Measurements from ENCODE around the gene LRRC61.

The LRRC61 gene

DNA sequence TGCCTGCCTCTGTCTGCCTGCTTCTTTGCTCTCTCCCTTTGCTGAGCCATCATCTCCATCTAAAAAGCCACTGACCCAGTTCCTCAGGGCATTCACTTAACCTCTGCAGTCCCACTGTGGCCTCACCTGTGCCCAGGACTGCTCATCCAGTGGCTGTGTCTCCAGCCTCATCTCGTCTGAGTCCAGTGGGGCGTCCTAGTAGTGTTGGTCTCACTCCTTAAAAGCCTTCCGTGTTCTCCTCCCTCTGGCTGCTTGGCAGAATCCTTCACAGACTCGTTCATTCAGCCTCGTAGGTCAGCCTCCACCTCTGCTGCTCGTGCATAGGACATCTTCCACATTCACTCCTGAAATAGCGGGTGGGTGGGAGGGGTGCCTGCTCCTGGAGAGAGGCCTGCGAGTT, 11.0 kb downstream of the LRRC61 start:
- Mint-ChIP-seq H3K27me3 (ENCODE audit: low read depth) (peaks cover under 1% of the 10 kb centered on the region), H3K27ac (no peak overlapping the region), H3K9me3 (no peaks in the 10 kb centered on the region), H3K4me3 (no peak overlapping the region), H3K4me1 (ENCODE audit: low read depth) (peaks cover 1% of the 10 kb centered on the region), H3K36me3 (ENCODE audit: low read depth) (peaks cover 5% of the 10 kb centered on the region)

- Mint-ChIP-seq H3K4me1 (ENCODE audit: low read depth) (peaks cover 1% of the 10 kb centered on the region), H3K36me3 (ENCODE audit: low read depth) (peaks cover 9% of the 10 kb centered on the region), H3K4me3 (no peak overlapping the region), H3K27me3 (ENCODE audit: low read depth) (peaks cover 11% of the 10 kb centered on the region), H3K27ac (no peak overlapping the region), H3K9me3 (no peaks in the 10 kb centered on the region)
Measured at GRCh38 chr7:150335108-150335773, 12.1 kb downstream of the LRRC61 start.

GRCh38 chr7:150335774-150336112, 12.6 kb downstream of the LRRC61 start:
- no peaks in the 10 kb centered on the region for H3K9me3 Mint-ChIP-seq
- no peak overlapping the region for H3K4me3 Mint-ChIP-seq
- peaks cover 9% of the 10 kb centered on the region for H3K36me3 Mint-ChIP-seq (ENCODE audit: low read depth)
- peaks cover 1% of the 10 kb centered on the region for H3K4me1 Mint-ChIP-seq (ENCODE audit: low read depth)
- H3K27me3 Mint-ChIP-seq (ENCODE audit: low read depth): peaks cover 12% of the 10 kb centered on the region
- H3K27ac Mint-ChIP-seq: no peak overlapping the region

DNA sequence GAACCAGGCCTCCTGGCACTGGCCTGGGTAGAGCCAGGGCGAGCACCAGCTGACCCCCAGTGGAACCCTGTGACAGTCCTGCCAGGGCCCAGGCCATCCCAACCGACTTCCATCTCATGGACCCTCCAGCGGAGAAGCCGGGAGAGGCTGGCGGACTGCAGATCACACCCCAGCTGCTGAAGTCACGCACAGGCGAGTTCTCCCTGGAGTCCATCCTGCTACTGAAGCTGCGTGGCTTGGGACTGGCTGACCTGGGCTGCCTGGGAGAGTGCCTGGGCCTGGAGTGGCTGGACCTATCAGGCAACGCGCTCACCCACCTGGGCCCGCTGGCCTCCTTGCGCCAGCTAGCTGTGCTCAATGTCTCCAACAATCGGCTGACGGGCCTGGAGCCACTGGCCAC, 13.6 kb downstream of the LRRC61 start:
- peaks cover 1% of the 10 kb centered on the region for H3K4me1 Mint-ChIP-seq (ENCODE audit: low read depth)
- H3K27me3 Mint-ChIP-seq (ENCODE audit: low read depth): peaks cover 20% of the 10 kb centered on the region
- no peak overlapping the region for H3K4me3 Mint-ChIP-seq
- no peak overlapping the region for H3K27ac Mint-ChIP-seq
- peaks cover 7% of the 10 kb centered on the region for H3K36me3 Mint-ChIP-seq (ENCODE audit: low read depth)
- H3K9me3 Mint-ChIP-seq: no peaks in the 10 kb centered on the region

DNA sequence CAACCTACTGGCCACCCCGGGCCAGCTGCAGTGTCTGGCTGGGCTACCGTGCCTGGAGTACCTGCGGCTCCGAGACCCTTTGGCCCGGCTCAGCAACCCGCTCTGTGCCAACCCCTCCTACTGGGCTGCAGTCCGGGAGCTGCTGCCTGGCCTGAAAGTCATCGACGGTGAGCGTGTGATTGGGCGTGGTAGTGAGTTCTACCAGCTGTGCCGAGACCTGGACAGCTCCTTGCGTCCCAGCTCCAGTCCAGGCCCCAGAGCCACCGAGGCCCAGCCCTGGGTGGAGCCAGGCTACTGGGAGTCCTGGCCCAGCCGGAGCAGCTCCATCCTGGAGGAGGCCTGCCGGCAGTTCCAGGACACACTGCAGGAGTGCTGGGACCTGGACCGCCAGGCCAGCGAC, 14.0 kb downstream of the LRRC61 start:
- H3K4me3 Mint-ChIP-seq: no peak overlapping the region
- H3K27ac Mint-ChIP-seq: no peak overlapping the region
- H3K4me1 Mint-ChIP-seq (ENCODE audit: low read depth): no peaks in the 10 kb centered on the region
- no peaks in the 10 kb centered on the region for H3K9me3 Mint-ChIP-seq
- H3K27me3 Mint-ChIP-seq (ENCODE audit: low read depth): peaks cover 24% of the 10 kb centered on the region
- H3K36me3 Mint-ChIP-seq (ENCODE audit: low read depth): peaks cover 7% of the 10 kb centered on the region

GRCh38 chr7:150337659-150338081, 14.5 kb downstream of the LRRC61 start:
- Mint-ChIP-seq H3K9me3 (no peaks in the 10 kb centered on the region), H3K27me3 (ENCODE audit: low read depth) (peaks cover 29% of the 10 kb centered on the region), H3K36me3 (ENCODE audit: low read depth) (peaks cover 7% of the 10 kb centered on the region), H3K27ac (no peak overlapping the region), H3K4me3 (no peak overlapping the region), H3K4me1 (ENCODE audit: low read depth) (no peaks in the 10 kb centered on the region)

- Mint-ChIP-seq H3K9me3 (no peaks in the 10 kb centered on the region), H3K27me3 (ENCODE audit: low read depth) (peaks cover 35% of the 10 kb centered on the region), H3K4me1 (ENCODE audit: low read depth) (no peaks in the 10 kb centered on the region), H3K27ac (no peak overlapping the region), H3K4me3 (no peak overlapping the region), H3K36me3 (ENCODE audit: low read depth) (peaks cover 7% of the 10 kb centered on the region)
Measured at GRCh38 chr7:150338166-150338829, 15.1 kb downstream of the LRRC61 start.

DNA sequence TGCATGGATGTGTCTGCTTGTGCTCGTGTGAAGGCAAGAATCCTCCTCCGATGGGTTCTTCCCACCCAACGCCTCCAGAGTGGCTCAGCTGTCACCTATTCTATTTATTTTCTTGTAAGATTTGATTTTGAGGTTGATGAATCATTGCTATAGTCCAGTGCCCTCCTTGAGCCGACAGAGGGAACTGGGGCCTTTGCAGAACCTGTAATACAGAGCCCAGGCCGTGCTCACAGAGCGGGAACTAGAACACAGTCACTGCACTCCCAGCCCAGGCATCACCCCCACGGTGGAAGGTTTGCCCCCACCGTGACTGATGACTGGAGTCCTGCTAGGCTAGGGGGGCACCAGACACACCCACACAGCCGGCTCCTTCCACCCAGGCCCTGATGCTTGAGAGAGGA, 16.3 kb downstream of the LRRC61 start:
- Mint-ChIP-seq H3K36me3 (ENCODE audit: low read depth) (peaks cover 11% of the 10 kb centered on the region), H3K27me3 (ENCODE audit: low read depth) (peaks cover 44% of the 10 kb centered on the region), H3K9me3 (peaks cover 7% of the 10 kb centered on the region), H3K4me1 (ENCODE audit: low read depth) (no peaks in the 10 kb centered on the region), H3K4me3 (no peak overlapping the region), H3K27ac (no peak overlapping the region)

GRCh38 chr7:150340024-150340749, 17.0 kb downstream of the LRRC61 start:
- Mint-ChIP-seq H3K36me3 (ENCODE audit: low read depth) (peaks cover 11% of the 10 kb centered on the region), H3K27me3 (ENCODE audit: low read depth) (peaks cover 48% of the 10 kb centered on the region), H3K27ac (no peak overlapping the region), H3K4me3 (no peak overlapping the region), H3K4me1 (ENCODE audit: low read depth) (no peaks in the 10 kb centered on the region), H3K9me3 (peaks cover 7% of the 10 kb centered on the region)

DNA sequence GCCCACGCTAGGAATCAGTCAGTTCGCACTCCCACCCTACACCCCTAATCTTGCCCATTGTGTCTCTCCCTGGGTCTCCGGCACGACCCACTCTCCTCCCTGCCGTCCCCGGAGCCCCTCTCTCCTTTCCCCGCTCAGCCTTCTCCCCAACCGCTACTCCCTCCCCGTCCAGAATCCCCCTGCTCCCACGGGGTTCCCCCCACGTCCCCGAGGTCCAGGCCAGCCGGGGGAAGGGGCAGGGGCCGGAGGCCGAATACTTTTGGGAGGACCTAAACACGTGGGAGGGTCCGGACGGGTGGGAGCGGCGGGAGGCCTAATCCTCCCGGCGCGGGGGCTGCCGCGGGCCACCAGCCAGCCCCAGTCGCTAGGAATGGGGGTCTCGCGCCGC, 17.7 kb downstream of the LRRC61 start:
- Mint-ChIP-seq H3K4me3 (no peak overlapping the region), H3K9me3 (peaks cover 7% of the 10 kb centered on the region), H3K27me3 (ENCODE audit: low read depth) (peaks cover 52% of the 10 kb centered on the region), H3K36me3 (ENCODE audit: low read depth) (peaks cover 11% of the 10 kb centered on the region), H3K27ac (no peak overlapping the region), H3K4me1 (ENCODE audit: low read depth) (no peaks in the 10 kb centered on the region)

DNA sequence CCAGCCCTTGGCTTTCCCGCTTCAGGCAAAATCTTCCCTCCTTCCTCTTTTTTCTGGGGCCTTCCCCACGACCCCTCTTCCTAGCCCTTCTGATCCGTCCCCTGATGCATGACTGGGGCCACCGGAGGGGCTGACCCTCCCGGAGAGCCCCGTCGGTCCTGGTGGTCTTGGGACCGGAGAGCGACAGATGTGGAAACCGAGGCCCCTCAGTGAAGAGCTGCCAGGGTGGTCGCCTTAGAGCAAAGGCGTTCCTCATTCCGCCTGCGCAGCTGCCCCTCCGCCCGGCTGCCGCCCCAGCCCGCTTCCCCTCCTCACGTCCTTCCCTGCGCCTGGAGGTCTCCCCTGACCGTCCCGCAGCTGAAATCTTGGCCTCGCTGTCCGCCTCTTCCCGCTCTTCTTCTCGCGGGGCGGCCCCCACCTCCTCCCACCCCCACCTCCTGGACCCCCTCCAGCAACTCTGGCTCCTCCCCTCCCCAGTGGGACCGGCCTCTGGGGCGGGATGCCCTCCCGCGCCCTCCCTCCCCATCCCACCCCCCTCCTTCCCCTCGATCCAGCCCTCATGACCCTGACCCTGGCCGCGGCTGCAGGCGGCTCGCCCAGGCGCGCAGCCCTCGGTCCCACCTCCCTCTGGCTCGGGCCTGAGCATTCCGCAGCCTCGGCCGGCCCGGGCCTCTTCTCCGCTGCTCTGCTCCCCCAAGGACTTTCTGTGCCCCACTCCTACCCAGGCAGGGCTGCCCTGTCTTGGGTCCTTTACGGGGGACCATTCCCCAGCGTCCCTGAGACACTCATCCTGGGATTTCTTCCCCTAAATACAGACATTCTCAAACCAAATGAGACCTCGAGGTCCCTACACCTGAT, 18.3 kb downstream of the LRRC61 start, which contains the start of gene RARRES2:
TSS of gene RARRES2 (minus strand) at position 367 of the 858 bp plus-strand sequence. CDS start 1,020 bp downstream, outside the sequence.
- Mint-ChIP-seq H3K36me3 (ENCODE audit: low read depth) (peaks cover 13% of the 10 kb centered on the region), H3K9me3 (peaks cover 11% of the 10 kb centered on the region), H3K27ac (no peak within 1 kb of the TSS), H3K4me1 (ENCODE audit: low read depth) (peaks cover 3% of the 10 kb centered on the region), H3K4me3 (no peak within 1 kb of the TSS), H3K27me3 (ENCODE audit: low read depth) (peaks cover 58% of the 10 kb centered on the region)

DNA sequence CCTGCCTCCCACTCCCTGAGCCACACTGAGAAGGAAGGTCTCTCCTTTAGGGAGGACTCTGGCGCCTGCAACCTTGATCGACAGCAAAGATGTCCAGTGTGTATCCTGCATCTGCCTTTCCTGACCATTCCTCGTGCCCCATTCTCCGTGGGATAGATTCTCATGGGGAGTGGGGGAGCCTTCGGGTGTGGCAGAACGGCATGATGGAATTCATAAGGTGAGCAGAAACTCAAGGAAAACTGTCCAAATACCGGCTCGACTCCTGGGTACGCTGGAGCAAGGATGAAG, 18.9 kb downstream of the LRRC61 start:
- no peak overlapping the region for H3K4me3 Mint-ChIP-seq
- no peak overlapping the region for H3K27ac Mint-ChIP-seq
- H3K36me3 Mint-ChIP-seq (ENCODE audit: low read depth): peaks cover 13% of the 10 kb centered on the region
- peaks cover 12% of the 10 kb centered on the region for H3K9me3 Mint-ChIP-seq
- H3K27me3 Mint-ChIP-seq (ENCODE audit: low read depth): peaks cover 61% of the 10 kb centered on the region
- H3K4me1 Mint-ChIP-seq (ENCODE audit: low read depth): peaks cover 3% of the 10 kb centered on the region

DNA sequence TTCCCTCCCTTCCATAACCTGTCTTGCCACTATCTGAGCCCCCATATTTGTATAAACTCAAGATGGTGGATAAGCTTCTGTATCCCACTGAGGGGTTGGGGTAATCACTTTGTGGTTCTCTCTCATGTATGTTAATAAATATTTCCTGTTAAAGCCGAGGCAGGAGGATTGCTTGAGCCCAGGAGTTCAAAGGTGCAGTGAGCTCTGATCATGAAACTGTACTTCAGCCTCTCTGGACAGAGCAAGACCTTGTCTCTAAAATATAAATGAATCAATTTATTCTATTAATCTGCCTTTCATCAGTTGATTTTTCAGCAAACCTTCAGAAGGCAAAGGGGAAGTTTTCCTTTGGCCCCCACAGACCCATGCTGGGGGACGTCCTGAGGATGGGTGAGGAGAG, 20.1 kb downstream of the LRRC61 start:
- peaks cover 3% of the 10 kb centered on the region for H3K4me1 Mint-ChIP-seq (ENCODE audit: low read depth)
- H3K36me3 Mint-ChIP-seq (ENCODE audit: low read depth): peaks cover 10% of the 10 kb centered on the region
- no peak overlapping the region for H3K27ac Mint-ChIP-seq
- peaks cover 12% of the 10 kb centered on the region for H3K9me3 Mint-ChIP-seq
- peaks cover 65% of the 10 kb centered on the region for H3K27me3 Mint-ChIP-seq (ENCODE audit: low read depth)
- no peak overlapping the region for H3K4me3 Mint-ChIP-seq

GRCh38 chr7:150344299-150344698, 21.1 kb downstream of the LRRC61 start:
- Mint-ChIP-seq H3K9me3 (peaks cover 12% of the 10 kb centered on the region), H3K36me3 (ENCODE audit: low read depth) (peaks cover 10% of the 10 kb centered on the region), H3K27ac (no peak overlapping the region), H3K4me3 (no peak overlapping the region), H3K27me3 (ENCODE audit: low read depth) (peaks cover 70% of the 10 kb centered on the region), H3K4me1 (ENCODE audit: low read depth) (peaks cover 3% of the 10 kb centered on the region)
